K562 (cell line): ENCODE data around the gene SH3PXD2B. TPM values are rescaled to one million over a fixed set of nuclear protein-coding genes. Genes with fewer than 3 reads are reported as not detected.

ENCODE experiments used
- ATF7 ChIP-seq: fragments of 450-650 bp; IDR thresholded peaks from 2 replicates; pipeline ENCODE4 v1.7.1; 2014; ENCODE audit warnings: mild to moderate bottlenecking, moderate library complexity
- CAMTA2 ChIP-seq: fragments of 250-450 bp; sonication (Bioruptor Pico); conservative IDR thresholded peaks from 2 replicates; pipeline ENCODE4 v1.5.1; 2022
- EGR1 ChIP-seq: fragments of 450-650 bp; conservative IDR thresholded peaks from 2 replicates; pipeline ENCODE4 v1.6.1; 2017; ENCODE audit warnings: mild to moderate bottlenecking
- L3MBTL2 ChIP-seq: fragments of 450-650 bp; IDR thresholded peaks from 2 replicates; pipeline ENCODE4 v1.6.1; 2016; ENCODE audit warnings: mild to moderate bottlenecking, moderate library complexity
- MYC ChIP-seq, 2 experiments: fragments of 250-450 bp in 1 of 2; sonication (Bioruptor Pico) in 1 of 2; IDR thresholded peaks; 2 replicates each; pipeline versions ENCODE4 v1.5.1 to v1.6.1; 2012 to 2021; ENCODE audit warnings: low read depth in 2 of 2, borderline replicate concordance in 1 of 2, improper control_type of control experiment in 1 of 2, low read length in 1 of 2, mild to moderate bottlenecking in 1 of 2, moderate library complexity in 1 of 2
- PHB2 ChIP-seq: fragments of 450-650 bp; IDR thresholded peaks from 2 replicates; pipeline ENCODE4 v1.6.1; 2017; ENCODE audit warnings: low read depth
- PRMT5 ChIP-seq: sonication (generic); formaldehyde crosslinking; IDR thresholded peaks from 2 replicates; pipeline ENCODE4 v1.5.0; 2020; ENCODE audit warnings: missing genetic modification reagents
- SOX6 ChIP-seq: fragments of 450-650 bp; IDR thresholded peaks from 2 replicates; pipeline ENCODE4 v1.6.1; 2014; ENCODE audit warnings: mild to moderate bottlenecking
- TEAD1 ChIP-seq, 2 experiments: fragments of 450-650 bp in 1 of 2; sonication (generic) in 1 of 2; formaldehyde crosslinking; IDR thresholded peaks; 2 replicates each; pipeline versions ENCODE4 v1.4.0 to v1.8.0; 2020 to 2022; ENCODE audit warnings: mild to moderate bottlenecking in 2 of 2, missing genetic modification reagents in 1 of 2
- polyA plus RNA-seq, 8 experiments: library from polyadenylated mRNA; depleted of rRNA in 4 of 8; stranded (reverse) in 5 of 8; unstranded in 3 of 8; fragments of >200 nt; fragmentation: Nextera tagmentation in 2 of 8; fragmentation: Illumina TruSeq in 1 of 8; extraction: Ambion mirVana in 2 of 8; extraction: Trizol in 1 of 8; gene quantifications; 2 replicates each; pipeline versions ENCODE4 v1.2.1 to v1.2.3, GENCODE V29; 2011 to 2014; ENCODE audit warnings: inconsistent platforms in 1 of 8, missing spikeins in 1 of 8
- total RNA-seq, 7 experiments: library from RNA; depleted of rRNA in 6 of 7; stranded (reverse); fragments of >200 nt in 6 of 7; fragmentation: Illumina TruSeq in 2 of 7; extraction: Trizol in 2 of 7; gene quantifications; 2 replicates each; pipeline versions ENCODE4 v1.2.1 to v1.2.3, GENCODE V29; 2011 to 2021; ENCODE audit warnings: low replicate concordance in 1 of 7
- TF ChIP-seq, protein P1 (sequence below), 2 experiments: fragments of 450-650 bp in 1 of 2; sonication (generic) in 1 of 2; formaldehyde crosslinking in 1 of 2; IDR thresholded peaks in 1 of 2; conservative IDR thresholded peaks in 1 of 2; 2 replicates each; pipeline versions ENCODE4 v1.6.1 to v1.8.1; 2016 to 2023; ENCODE audit warnings: mild to moderate bottlenecking in 2 of 2, moderate library complexity in 2 of 2, inconsistent platforms in 1 of 2, missing genetic modification reagents in 1 of 2
- TF ChIP-seq, protein P2 (sequence below): sonication (generic); formaldehyde crosslinking; IDR thresholded peaks from 2 replicates; pipeline ENCODE4 v1.8.0; 2022; ENCODE audit warnings: mild to moderate bottlenecking, missing genetic modification reagents
- TF ChIP-seq, protein P3 (sequence below): fragments of 250-450 bp; sonication (Bioruptor Pico); IDR thresholded peaks from 2 replicates; pipeline ENCODE4 v1.9.0; 2021; ENCODE audit warnings: mild to moderate bottlenecking, inconsistent platforms
- TF ChIP-seq, protein P4 (sequence below): IDR thresholded peaks from 2 replicates; pipeline ENCODE4 v1.6.1; 2011; ENCODE audit warnings: borderline replicate concordance, low read depth, mild to moderate bottlenecking, moderate library complexity, low read length; ENCODE audit not compliant: insufficient read depth, poor library complexity, severe bottlenecking
- TF ChIP-seq, protein P5 (sequence below), 2 experiments: fragments of 450-650 bp; conservative IDR thresholded peaks; 2 replicates each; pipeline ENCODE4 v1.6.1; 2017; ENCODE audit warnings: mild to moderate bottlenecking in 2 of 2, moderate library complexity in 2 of 2
- TF ChIP-seq, protein P6 (sequence below): sonication (generic); formaldehyde crosslinking; IDR thresholded peaks from 2 replicates; pipeline ENCODE4 v1.9.0; 2022; ENCODE audit warnings: mild to moderate bottlenecking, missing genetic modification reagents
- TF ChIP-seq, protein P7 (sequence below): sonication (generic); formaldehyde crosslinking; IDR thresholded peaks from 2 replicates; pipeline ENCODE4 v1.5.0; 2020; ENCODE audit warnings: missing genetic modification reagents

SH3PXD2B gene
- total and polyA plus RNA-seq, 9 of the 15 experiments (the other 6 are each of a cell fraction or from before 2014, with no cell fraction given), result 0.04 to 0.66 (median 0.19) TPM

DNA sequence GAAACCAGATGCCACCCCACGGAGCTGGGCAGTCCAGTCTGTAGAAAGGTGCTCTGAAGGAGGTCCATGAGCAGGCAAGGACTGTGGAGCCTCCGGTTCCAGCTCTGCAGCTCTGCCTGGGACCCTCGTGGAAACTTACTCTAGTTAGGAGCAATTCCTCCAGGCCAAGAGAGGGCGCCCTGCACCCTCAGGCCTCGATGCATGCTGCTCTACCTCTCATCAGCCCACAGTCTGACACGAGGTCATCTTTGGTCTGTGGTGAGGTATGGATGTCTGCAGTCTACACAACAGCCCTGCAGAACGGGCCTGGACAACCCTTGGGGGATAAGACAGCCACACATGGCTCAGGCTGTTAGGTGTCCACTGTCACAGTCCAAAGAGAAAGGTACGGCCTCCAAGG is 120.1 kb downstream of the SH3PXD2B start (continued):
- TF ChIP-seq, protein P1, sequence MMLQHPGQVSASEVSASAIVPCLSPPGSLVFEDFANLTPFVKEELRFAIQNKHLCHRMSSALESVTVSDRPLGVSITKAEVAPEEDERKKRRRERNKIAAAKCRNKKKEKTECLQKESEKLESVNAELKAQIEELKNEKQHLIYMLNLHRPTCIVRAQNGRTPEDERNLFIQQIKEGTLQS (IDR thresholded peaks at IDR 0.05), result no peak
- TF ChIP-seq, protein P1 (CRISPR knock-in tag; conservative IDR thresholded peaks at IDR 0.05), result no peak
- TF ChIP-seq TEAD1 (CRISPR knock-in tag; IDR thresholded peaks at IDR 0.05) (no peak), SOX6 (no peak), PRMT5 (0 out of 2 replicates have a peak, but pooled peaks have one; percentile 42), EGR1 (no peak), L3MBTL2 (peak; percentile 95), ATF7 (no peak), MYC (IDR thresholded peaks at IDR 0.05; ENCODE audit: low read depth, low read length) (peak; percentile 81), MYC (CRISPR knock-in tag; IDR thresholded peaks at IDR 0.05; ENCODE audit: borderline replicate concordance, low read depth) (no peak), CAMTA2 (CRISPR knock-in tag) (no peak), PHB2 (no peak)
- TF ChIP-seq, protein P2, sequence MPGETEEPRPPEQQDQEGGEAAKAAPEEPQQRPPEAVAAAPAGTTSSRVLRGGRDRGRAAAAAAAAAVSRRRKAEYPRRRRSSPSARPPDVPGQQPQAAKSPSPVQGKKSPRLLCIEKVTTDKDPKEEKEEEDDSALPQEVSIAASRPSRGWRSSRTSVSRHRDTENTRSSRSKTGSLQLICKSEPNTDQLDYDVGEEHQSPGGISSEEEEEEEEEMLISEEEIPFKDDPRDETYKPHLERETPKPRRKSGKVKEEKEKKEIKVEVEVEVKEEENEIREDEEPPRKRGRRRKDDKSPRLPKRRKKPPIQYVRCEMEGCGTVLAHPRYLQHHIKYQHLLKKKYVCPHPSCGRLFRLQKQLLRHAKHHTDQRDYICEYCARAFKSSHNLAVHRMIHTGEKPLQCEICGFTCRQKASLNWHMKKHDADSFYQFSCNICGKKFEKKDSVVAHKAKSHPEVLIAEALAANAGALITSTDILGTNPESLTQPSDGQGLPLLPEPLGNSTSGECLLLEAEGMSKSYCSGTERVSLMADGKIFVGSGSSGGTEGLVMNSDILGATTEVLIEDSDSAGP (CRISPR knock-in tag), result no peak
- TF ChIP-seq, protein P3, sequence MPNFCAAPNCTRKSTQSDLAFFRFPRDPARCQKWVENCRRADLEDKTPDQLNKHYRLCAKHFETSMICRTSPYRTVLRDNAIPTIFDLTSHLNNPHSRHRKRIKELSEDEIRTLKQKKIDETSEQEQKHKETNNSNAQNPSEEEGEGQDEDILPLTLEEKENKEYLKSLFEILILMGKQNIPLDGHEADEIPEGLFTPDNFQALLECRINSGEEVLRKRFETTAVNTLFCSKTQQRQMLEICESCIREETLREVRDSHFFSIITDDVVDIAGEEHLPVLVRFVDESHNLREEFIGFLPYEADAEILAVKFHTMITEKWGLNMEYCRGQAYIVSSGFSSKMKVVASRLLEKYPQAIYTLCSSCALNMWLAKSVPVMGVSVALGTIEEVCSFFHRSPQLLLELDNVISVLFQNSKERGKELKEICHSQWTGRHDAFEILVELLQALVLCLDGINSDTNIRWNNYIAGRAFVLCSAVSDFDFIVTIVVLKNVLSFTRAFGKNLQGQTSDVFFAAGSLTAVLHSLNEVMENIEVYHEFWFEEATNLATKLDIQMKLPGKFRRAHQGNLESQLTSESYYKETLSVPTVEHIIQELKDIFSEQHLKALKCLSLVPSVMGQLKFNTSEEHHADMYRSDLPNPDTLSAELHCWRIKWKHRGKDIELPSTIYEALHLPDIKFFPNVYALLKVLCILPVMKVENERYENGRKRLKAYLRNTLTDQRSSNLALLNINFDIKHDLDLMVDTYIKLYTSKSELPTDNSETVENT (CRISPR knock-in tag), result peak; percentile 67; the same call in 1 of the 2 replicates
- TF ChIP-seq, protein P4, sequence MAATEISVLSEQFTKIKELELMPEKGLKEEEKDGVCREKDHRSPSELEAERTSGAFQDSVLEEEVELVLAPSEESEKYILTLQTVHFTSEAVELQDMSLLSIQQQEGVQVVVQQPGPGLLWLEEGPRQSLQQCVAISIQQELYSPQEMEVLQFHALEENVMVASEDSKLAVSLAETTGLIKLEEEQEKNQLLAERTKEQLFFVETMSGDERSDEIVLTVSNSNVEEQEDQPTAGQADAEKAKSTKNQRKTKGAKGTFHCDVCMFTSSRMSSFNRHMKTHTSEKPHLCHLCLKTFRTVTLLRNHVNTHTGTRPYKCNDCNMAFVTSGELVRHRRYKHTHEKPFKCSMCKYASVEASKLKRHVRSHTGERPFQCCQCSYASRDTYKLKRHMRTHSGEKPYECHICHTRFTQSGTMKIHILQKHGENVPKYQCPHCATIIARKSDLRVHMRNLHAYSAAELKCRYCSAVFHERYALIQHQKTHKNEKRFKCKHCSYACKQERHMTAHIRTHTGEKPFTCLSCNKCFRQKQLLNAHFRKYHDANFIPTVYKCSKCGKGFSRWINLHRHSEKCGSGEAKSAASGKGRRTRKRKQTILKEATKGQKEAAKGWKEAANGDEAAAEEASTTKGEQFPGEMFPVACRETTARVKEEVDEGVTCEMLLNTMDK, result peak; percentile 79
- TF ChIP-seq, protein P5, sequence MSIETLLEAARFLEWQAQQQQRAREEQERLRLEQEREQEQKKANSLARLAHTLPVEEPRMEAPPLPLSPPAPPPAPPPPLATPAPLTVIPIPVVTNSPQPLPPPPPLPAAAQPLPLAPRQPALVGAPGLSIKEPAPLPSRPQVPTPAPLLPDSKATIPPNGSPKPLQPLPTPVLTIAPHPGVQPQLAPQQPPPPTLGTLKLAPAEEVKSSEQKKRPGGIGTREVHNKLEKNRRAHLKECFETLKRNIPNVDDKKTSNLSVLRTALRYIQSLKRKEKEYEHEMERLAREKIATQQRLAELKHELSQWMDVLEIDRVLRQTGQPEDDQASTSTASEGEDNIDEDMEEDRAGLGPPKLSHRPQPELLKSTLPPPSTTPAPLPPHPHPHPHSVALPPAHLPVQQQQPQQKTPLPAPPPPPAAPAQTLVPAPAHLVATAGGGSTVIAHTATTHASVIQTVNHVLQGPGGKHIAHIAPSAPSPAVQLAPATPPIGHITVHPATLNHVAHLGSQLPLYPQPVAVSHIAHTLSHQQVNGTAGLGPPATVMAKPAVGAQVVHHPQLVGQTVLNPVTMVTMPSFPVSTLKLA (conservative IDR thresholded peaks at IDR 0.05), result no peak
- TF ChIP-seq, protein P6, sequence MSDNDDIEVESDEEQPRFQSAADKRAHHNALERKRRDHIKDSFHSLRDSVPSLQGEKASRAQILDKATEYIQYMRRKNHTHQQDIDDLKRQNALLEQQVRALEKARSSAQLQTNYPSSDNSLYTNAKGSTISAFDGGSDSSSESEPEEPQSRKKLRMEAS, result 0 out of 2 replicates have a peak, but pooled peaks have one; percentile 20
- TF ChIP-seq, protein P7, sequence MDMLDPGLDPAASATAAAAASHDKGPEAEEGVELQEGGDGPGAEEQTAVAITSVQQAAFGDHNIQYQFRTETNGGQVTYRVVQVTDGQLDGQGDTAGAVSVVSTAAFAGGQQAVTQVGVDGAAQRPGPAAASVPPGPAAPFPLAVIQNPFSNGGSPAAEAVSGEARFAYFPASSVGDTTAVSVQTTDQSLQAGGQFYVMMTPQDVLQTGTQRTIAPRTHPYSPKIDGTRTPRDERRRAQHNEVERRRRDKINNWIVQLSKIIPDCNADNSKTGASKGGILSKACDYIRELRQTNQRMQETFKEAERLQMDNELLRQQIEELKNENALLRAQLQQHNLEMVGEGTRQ, result no peak
